GM21723 (cell line): ENCODE results near the gene CCN6.

ENCODE experiments used
- ATAC-seq: cut with Tn5 transposase; IDR thresholded peaks from one replicate; pipeline ENCODE4 v1.9.1; 2021; ENCODE audit warnings: mild to moderate bottlenecking, moderate library complexity; ENCODE audit not compliant: unreplicated experiment

CCN6 gene

DNA sequence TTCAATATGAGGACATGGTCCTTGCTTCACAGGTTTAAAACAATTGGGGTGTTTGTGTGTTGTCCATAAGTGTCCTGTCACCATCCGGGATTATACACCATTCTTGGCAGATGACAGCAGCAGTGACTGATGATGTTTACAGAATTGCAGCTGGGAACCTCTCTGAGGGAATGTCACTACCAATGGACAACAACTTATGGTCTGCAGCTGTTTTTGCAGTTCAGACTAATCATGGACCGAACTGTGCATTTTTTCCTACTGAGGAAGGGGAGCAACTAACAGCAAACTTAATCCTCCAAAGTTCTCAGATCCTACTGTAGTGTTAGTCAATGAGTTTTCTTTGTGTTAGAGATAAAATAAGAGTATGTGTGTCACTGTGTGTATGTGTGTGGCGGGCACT, 59.5 kb downstream of the CCN6 start:
- ATAC-seq: no peak

DNA sequence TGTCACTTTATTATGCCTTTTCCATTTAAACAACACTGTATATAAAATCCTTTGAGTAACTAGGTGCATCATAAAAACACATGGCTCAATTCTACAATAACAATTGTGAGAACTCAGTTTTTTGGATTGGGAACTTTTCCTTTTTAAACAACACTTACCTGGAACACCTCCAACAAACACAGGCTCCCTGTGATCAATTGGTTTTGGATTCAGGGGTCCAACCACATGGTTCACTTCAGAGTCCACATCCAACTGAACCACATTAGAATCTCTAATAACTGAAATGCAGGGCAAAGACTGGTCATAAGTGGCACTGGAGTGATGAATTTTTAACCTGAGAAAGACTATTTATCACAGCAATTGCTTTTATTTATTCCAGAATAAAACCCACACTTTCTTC, 60.0 kb downstream of the CCN6 start:
- ATAC-seq: no peak

DNA sequence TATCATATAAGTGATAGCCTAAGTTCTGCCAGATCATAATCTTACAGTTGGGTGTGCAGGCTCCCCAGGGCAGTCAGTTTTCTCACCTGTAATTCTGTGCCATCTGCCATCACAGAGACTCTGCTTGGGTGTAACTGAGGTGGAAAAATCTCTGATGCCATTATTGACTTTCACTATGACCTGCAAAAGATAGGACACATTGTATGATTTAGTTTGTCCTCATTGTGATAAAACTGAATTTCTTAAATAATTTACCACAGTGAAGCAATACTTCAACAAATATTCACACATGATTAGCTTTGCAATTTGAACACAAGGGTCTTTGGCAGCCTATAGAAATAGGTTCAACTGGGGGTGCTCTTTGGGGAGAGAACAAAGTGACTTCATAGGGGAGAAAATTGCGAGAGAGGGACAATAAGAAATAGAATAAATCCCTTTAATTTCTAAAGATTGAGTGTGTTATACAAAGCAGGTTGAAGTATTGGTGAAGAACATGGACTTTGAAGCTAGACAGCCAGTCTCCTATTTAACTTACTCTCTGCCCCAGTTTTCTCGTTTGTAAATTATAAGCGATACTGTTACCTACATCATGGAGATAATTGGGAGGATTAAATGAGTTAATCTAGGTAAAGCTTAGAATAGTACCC, 60.8 kb downstream of the CCN6 start:
- no peak for ATAC-seq

DNA sequence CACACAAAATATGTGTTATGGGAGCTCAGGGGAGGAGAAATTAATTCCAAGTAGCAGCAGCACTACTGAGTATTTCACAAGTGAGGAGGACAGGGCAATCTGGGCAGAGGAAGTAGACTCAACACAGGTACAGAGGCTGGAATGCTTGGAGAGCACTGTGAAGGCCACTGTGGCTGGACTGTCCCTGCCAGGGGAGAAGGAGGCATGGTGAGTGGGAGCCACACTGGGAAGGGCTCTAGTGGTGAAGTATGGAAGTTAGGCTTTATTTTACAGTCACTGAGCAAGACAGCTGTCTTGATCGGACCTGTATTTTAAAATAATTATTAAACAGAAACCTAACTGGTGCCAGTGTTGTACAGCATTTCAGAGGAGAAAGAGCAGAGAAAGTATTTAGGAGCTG, 62.3 kb downstream of the CCN6 start:
- no peak for ATAC-seq

DNA sequence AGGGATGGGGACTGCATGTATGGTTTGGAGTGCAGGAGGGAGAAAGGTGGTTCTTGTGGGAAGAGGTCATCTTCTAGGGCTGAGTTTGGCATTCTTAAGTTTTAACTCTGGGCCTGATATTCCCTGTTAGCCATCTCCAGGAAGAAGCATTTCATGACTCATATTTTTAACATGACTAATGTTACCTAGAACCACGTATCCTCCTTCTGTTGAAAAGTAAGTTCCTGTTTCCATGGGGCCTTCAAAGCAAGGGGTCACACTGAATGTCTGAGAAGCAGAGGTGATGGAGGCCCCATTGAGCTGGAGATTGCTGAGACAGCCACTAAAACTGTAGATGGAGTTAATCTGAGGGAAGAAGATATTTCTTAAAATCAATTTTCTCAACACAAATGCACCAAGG, 63.6 kb downstream of the CCN6 start:
- no peak for ATAC-seq

DNA sequence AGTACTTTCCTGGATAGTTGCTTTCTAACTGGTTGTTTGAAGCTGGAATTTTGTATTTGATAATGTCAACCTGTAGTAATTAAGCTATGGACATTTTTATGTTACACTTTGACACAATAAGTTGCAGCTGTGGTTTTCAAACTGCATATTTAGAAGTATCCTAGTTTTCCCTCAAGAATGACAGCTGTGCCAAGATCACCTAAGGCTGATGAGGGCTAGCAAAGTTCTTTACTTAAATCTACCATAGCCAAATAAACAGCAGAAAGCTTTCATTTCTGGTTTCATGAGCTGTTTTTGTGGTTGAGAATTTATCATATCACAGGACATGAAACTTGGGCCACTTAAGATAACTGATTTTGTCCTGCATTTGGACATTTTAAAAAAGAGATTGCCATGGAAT, 64.1 kb downstream of the CCN6 start:
- no peak for ATAC-seq
